Measurements from ENCODE around the gene FANCD2. TPM values are rescaled to one million over a fixed set of nuclear protein-coding genes. Genes with fewer than 3 reads are reported as not detected.

Gene FANCD2
- total and polyA plus RNA-seq, 2 experiments from 2014 or later, result 61.5 to 71.6 TPM

DNA sequence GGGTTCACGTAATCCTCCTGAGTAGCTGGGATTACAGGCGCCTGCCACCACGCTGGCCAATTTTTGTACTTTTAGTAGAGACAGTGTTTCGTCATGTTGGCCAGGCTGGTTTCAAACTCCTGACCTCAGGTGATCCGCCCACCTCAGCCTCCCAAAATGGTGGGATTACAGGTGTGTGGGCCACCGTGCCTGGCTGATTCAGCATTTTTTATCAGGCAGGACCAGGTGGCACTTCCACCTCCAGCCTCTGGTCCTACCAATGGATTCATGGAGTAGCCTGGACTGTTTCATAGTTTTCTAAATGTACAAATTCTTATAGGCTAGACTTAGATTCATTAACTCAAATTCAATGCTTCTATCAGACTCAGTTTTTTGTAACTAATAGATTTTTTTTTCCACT lies 124.8 kb downstream of the FANCD2 start (continued):
- TF ChIP-seq, protein P1, sequence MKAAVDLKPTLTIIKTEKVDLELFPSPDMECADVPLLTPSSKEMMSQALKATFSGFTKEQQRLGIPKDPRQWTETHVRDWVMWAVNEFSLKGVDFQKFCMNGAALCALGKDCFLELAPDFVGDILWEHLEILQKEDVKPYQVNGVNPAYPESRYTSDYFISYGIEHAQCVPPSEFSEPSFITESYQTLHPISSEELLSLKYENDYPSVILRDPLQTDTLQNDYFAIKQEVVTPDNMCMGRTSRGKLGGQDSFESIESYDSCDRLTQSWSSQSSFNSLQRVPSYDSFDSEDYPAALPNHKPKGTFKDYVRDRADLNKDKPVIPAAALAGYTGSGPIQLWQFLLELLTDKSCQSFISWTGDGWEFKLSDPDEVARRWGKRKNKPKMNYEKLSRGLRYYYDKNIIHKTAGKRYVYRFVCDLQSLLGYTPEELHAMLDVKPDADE (IDR thresholded peaks at IDR 0.05), result no peak
- no peak for TF ChIP-seq ZNF331 (CRISPR knock-in tag; IDR thresholded peaks at IDR 0.05; ENCODE audit: low read depth)
- TF ChIP-seq, protein P2, sequence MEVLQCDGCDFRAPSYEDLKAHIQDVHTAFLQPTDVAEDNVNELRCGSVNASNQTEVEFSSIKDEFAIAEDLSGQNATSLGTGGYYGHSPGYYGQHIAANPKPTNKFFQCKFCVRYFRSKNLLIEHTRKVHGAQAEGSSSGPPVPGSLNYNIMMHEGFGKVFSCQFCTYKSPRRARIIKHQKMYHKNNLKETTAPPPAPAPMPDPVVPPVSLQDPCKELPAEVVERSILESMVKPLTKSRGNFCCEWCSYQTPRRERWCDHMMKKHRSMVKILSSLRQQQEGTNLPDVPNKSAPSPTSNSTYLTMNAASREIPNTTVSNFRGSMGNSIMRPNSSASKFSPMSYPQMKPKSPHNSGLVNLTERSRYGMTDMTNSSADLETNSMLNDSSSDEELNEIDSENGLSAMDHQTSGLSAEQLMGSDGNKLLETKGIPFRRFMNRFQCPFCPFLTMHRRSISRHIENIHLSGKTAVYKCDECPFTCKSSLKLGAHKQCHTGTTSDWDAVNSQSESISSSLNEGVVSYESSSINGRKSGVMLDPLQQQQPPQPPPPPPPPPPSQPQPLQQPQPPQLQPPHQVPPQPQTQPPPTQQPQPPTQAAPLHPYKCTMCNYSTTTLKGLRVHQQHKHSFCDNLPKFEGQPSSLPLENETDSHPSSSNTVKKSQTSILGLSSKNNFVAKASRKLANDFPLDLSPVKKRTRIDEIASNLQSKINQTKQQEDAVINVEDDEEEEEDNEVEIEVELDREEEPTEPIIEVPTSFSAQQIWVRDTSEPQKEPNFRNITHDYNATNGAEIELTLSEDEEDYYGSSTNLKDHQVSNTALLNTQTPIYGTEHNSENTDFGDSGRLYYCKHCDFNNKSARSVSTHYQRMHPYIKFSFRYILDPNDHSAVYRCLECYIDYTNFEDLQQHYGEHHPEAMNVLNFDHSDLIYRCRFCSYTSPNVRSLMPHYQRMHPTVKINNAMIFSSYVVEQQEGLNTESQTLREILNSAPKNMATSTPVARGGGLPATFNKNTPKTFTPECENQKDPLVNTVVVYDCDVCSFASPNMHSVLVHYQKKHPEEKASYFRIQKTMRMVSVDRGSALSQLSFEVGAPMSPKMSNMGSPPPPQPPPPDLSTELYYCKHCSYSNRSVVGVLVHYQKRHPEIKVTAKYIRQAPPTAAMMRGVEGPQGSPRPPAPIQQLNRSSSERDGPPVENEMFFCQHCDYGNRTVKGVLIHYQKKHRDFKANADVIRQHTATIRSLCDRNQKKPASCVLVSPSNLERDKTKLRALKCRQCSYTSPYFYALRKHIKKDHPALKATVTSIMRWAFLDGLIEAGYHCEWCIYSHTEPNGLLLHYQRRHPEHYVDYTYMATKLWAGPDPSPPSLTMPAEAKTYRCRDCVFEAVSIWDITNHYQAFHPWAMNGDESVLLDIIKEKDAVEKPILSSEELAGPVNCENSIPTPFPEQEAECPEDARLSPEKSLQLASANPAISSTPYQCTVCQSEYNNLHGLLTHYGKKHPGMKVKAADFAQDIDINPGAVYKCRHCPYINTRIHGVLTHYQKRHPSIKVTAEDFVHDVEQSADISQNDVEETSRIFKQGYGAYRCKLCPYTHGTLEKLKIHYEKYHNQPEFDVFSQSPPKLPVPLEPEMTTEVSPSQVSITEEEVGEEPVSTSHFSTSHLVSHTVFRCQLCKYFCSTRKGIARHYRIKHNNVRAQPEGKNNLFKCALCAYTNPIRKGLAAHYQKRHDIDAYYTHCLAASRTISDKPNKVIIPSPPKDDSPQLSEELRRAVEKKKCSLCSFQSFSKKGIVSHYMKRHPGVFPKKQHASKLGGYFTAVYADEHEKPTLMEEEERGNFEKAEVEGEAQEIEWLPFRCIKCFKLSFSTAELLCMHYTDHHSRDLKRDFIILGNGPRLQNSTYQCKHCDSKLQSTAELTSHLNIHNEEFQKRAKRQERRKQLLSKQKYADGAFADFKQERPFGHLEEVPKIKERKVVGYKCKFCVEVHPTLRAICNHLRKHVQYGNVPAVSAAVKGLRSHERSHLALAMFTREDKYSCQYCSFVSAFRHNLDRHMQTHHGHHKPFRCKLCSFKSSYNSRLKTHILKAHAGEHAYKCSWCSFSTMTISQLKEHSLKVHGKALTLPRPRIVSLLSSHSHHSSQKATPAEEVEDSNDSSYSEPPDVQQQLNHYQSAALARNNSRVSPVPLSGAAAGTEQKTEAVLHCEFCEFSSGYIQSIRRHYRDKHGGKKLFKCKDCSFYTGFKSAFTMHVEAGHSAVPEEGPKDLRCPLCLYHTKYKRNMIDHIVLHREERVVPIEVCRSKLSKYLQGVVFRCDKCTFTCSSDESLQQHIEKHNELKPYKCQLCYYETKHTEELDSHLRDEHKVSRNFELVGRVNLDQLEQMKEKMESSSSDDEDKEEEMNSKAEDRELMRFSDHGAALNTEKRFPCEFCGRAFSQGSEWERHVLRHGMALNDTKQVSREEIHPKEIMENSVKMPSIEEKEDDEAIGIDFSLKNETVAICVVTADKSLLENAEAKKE (CRISPR knock-in tag; IDR thresholded peaks at IDR 0.05), result no peak

Small RNAs within 50 kb of the gene (small RNA-seq; reads per million reads assigned to genes)
- gene CYCSP10 (ENCODE audit: low replicate concordance) (not detected), gene RNU6-670P (ENCODE audit: low replicate concordance) (not detected)

Other genes with a start within 250 kb of the FANCD2 start
- gene TADA3, start 234.0 kb upstream of the FANCD2 start, total RNA-seq (2014; rRNA removed; shearing (Covaris generic)), result 54.4 and 61.7 TPM in 2 replicates
- 29.1 and 31.5 TPM in 2 replicates for gene TADA3, start 234.0 kb upstream of the FANCD2 start, polyA plus RNA-seq (2016; fragmentation: Nextera tagmentation; extraction: Ambion mirVana)
- gene ARPC4, start 233.4 kb upstream of the FANCD2 start, total RNA-seq (2014; rRNA removed; shearing (Covaris generic)), result 171 and 176 TPM in 2 replicates
- gene ARPC4, start 233.4 kb upstream of the FANCD2 start, polyA plus RNA-seq (2016; fragmentation: Nextera tagmentation; extraction: Ambion mirVana), result 71.9 and 73.0 TPM in 2 replicates
- gene TTLL3, start 216.2 kb upstream of the FANCD2 start, total RNA-seq (2014; rRNA removed; shearing (Covaris generic)), result 4.5 and 5.3 TPM in 2 replicates
- gene TTLL3, start 216.2 kb upstream of the FANCD2 start, polyA plus RNA-seq (2016; fragmentation: Nextera tagmentation; extraction: Ambion mirVana), result 3.7 and 4.9 TPM in 2 replicates
- 73.4 and 82.8 TPM in 2 replicates for gene RPUSD3, start 182.4 kb upstream of the FANCD2 start, total RNA-seq (2014; rRNA removed; shearing (Covaris generic))
- gene RPUSD3, start 182.4 kb upstream of the FANCD2 start, polyA plus RNA-seq (2016; fragmentation: Nextera tagmentation; extraction: Ambion mirVana), result 59.6 and 64.3 TPM in 2 replicates
- gene CIDEC, start 146.2 kb upstream of the FANCD2 start, total RNA-seq (2014; rRNA removed; shearing (Covaris generic)), result not detected in 2 replicates
- gene CIDEC, start 146.2 kb upstream of the FANCD2 start, polyA plus RNA-seq (2016; fragmentation: Nextera tagmentation; extraction: Ambion mirVana), result not detected in 2 replicates
- 22.5 and 23.7 TPM in 2 replicates for gene JAGN1, start 135.8 kb upstream of the FANCD2 start, total RNA-seq (2014; rRNA removed; shearing (Covaris generic))
- 27.9 and 32.0 TPM in 2 replicates for gene JAGN1, start 135.8 kb upstream of the FANCD2 start, polyA plus RNA-seq (2016; fragmentation: Nextera tagmentation; extraction: Ambion mirVana)
- 3.4 and 4.3 TPM in 2 replicates for gene IL17RE, start 123.6 kb upstream of the FANCD2 start, total RNA-seq (2014; rRNA removed; shearing (Covaris generic))
- gene IL17RE, start 123.6 kb upstream of the FANCD2 start, polyA plus RNA-seq (2016; fragmentation: Nextera tagmentation; extraction: Ambion mirVana), result 1.0 and 1.1 TPM in 2 replicates
- gene IL17RC, start 109.3 kb upstream of the FANCD2 start, total RNA-seq (2014; rRNA removed; shearing (Covaris generic)), result 12.6 and 15.0 TPM in 2 replicates
- 8.4 and 10.2 TPM in 2 replicates for gene IL17RC, start 109.3 kb upstream of the FANCD2 start, polyA plus RNA-seq (2016; fragmentation: Nextera tagmentation; extraction: Ambion mirVana)
- gene CRELD1, start 92.6 kb upstream of the FANCD2 start, total RNA-seq (2014; rRNA removed; shearing (Covaris generic)), result 8.4 and 11.5 TPM in 2 replicates
- 13.1 and 14.3 TPM in 2 replicates for gene CRELD1, start 92.6 kb upstream of the FANCD2 start, polyA plus RNA-seq (2016; fragmentation: Nextera tagmentation; extraction: Ambion mirVana)
- gene PRRT3, start 74.0 kb upstream of the FANCD2 start, total RNA-seq (2014; rRNA removed; shearing (Covaris generic)), result 5.1 and 6.9 TPM in 2 replicates
- 4.3 TPM in 2 replicates for gene PRRT3, start 74.0 kb upstream of the FANCD2 start, polyA plus RNA-seq (2016; fragmentation: Nextera tagmentation; extraction: Ambion mirVana)
- gene EMC3, start 39.6 kb upstream of the FANCD2 start, total RNA-seq (2014; rRNA removed; shearing (Covaris generic)), result 23.8 and 36.2 TPM in 2 replicates
- 42.8 and 46.5 TPM in 2 replicates for gene EMC3, start 39.6 kb upstream of the FANCD2 start, polyA plus RNA-seq (2016; fragmentation: Nextera tagmentation; extraction: Ambion mirVana)
- not detected in 2 replicates for gene FANCD2OS, start 81.8 kb downstream of the FANCD2 start, total RNA-seq (2014; rRNA removed; shearing (Covaris generic))
- 0.94 TPM in 1 of 2 replicates, not detected in the other for gene FANCD2OS, start 81.8 kb downstream of the FANCD2 start, polyA plus RNA-seq (2016; fragmentation: Nextera tagmentation; extraction: Ambion mirVana)
- 104 and 130 TPM in 2 replicates for gene BRK1, start 89.2 kb downstream of the FANCD2 start, total RNA-seq (2014; rRNA removed; shearing (Covaris generic))
- 148 and 165 TPM in 2 replicates for gene BRK1, start 89.2 kb downstream of the FANCD2 start, polyA plus RNA-seq (2016; fragmentation: Nextera tagmentation; extraction: Ambion mirVana)
- gene VHL, start 115.3 kb downstream of the FANCD2 start, total RNA-seq (2014; rRNA removed; shearing (Covaris generic)), result 46.7 and 62.8 TPM in 2 replicates
- 16.7 and 18.7 TPM in 2 replicates for gene VHL, start 115.3 kb downstream of the FANCD2 start, polyA plus RNA-seq (2016; fragmentation: Nextera tagmentation; extraction: Ambion mirVana)
- 0.85 and 1.4 TPM in 2 replicates for gene IRAK2, start 138.5 kb downstream of the FANCD2 start, total RNA-seq (2014; rRNA removed; shearing (Covaris generic))
- 0.37 and 0.68 TPM in 2 replicates for gene IRAK2, start 138.5 kb downstream of the FANCD2 start, polyA plus RNA-seq (2016; fragmentation: Nextera tagmentation; extraction: Ambion mirVana)
- 19.1 and 21.8 TPM in 2 replicates for gene TATDN2, start 222.0 kb downstream of the FANCD2 start, total RNA-seq (2014; rRNA removed; shearing (Covaris generic))
- gene TATDN2, start 222.0 kb downstream of the FANCD2 start, polyA plus RNA-seq (2016; fragmentation: Nextera tagmentation; extraction: Ambion mirVana), result 4.8 and 6.1 TPM in 2 replicates